Measurements from ENCODE around the gene KNDC1.

The KNDC1 gene

GRCh38 chr10:133226251-133226808 lies 66.3 kb downstream of the KNDC1 start:
- H3K36me3 ChIP-seq (ENCODE audit: insufficient read depth, low read length), result no peaks in the 10 kb centered on the region
- no peak overlapping the region for H2AFZ ChIP-seq (ENCODE audit: low read length)
- H4K20me1 ChIP-seq (ENCODE audit: insufficient read depth, low read length), result no peaks in the 10 kb centered on the region
- no peak overlapping the region for H3K4me2 ChIP-seq (ENCODE audit: low read length)
- H3K27ac ChIP-seq (ENCODE audit: low read depth, low read length, poor library complexity, severe bottlenecking), result no peak overlapping the region
- H3K4me3 ChIP-seq (ENCODE audit: low read depth, low read length, poor library complexity, severe bottlenecking), result no peak overlapping the region
- H3K9ac ChIP-seq (ENCODE audit: low read length), result no peak overlapping the region
- no peaks in the 10 kb centered on the region for H3F3A ChIP-seq (ENCODE audit: insufficient read depth, low read length)
- TF ChIP-seq, protein P1, sequence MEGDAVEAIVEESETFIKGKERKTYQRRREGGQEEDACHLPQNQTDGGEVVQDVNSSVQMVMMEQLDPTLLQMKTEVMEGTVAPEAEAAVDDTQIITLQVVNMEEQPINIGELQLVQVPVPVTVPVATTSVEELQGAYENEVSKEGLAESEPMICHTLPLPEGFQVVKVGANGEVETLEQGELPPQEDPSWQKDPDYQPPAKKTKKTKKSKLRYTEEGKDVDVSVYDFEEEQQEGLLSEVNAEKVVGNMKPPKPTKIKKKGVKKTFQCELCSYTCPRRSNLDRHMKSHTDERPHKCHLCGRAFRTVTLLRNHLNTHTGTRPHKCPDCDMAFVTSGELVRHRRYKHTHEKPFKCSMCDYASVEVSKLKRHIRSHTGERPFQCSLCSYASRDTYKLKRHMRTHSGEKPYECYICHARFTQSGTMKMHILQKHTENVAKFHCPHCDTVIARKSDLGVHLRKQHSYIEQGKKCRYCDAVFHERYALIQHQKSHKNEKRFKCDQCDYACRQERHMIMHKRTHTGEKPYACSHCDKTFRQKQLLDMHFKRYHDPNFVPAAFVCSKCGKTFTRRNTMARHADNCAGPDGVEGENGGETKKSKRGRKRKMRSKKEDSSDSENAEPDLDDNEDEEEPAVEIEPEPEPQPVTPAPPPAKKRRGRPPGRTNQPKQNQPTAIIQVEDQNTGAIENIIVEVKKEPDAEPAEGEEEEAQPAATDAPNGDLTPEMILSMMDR (IDR thresholded peaks at IDR 0.05; ENCODE audit: low read length), result no peak
- TF ChIP-seq EZH2 (IDR thresholded peaks at IDR 0.05; ENCODE audit: borderline replicate concordance, low read length), result no peak
- H3K9me2 ChIP-seq (ENCODE audit: low read depth, low read length), result no peaks in the 10 kb centered on the region
- H3K4me1 ChIP-seq (ENCODE audit: insufficient read depth, low read length, severe bottlenecking), result no peaks in the 10 kb centered on the region
- H3K27me3 ChIP-seq (ENCODE audit: insufficient read depth, low read length), result no peaks in the 10 kb centered on the region
- H3K9me3 ChIP-seq (ENCODE audit: low read length), result no peaks in the 10 kb centered on the region
- H3K79me2 ChIP-seq (ENCODE audit: insufficient read depth, low read length), result no peaks in the 10 kb centered on the region

DNA sequence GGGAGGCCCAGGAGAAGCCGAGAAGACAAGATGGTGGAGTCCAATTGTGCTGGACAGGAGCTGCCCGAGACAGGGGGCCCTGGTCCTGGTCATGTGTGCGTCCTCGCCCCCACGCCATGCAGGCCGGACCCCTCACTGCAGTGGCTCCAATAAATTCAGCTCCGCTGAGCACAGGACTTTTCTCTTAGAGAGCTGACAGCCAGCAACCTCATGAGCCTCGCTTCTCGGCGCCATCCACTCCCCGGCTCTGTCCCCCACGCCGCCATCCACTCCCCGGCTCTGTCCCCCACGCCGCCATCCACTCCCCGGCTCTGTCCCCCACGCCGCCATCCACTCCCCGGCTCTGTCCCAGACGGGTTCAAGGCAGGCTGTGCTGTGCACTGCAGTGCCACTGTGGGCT lies 67.2 kb downstream of the KNDC1 start:
- H3K4me2 ChIP-seq (ENCODE audit: low read length), result no peak overlapping the region
- H3K9ac ChIP-seq (ENCODE audit: low read length), result no peak overlapping the region
- no peaks in the 10 kb centered on the region for H4K20me1 ChIP-seq (ENCODE audit: insufficient read depth, low read length)
- TF ChIP-seq, protein P1 (IDR thresholded peaks at IDR 0.05; ENCODE audit: low read length), result no peak
- no peak for TF ChIP-seq EZH2 (IDR thresholded peaks at IDR 0.05; ENCODE audit: borderline replicate concordance, low read length)
- no peaks in the 10 kb centered on the region for H3K27me3 ChIP-seq (ENCODE audit: insufficient read depth, low read length)
- H3K79me2 ChIP-seq (ENCODE audit: insufficient read depth, low read length), result no peaks in the 10 kb centered on the region
- H3K4me3 ChIP-seq (ENCODE audit: low read depth, low read length, poor library complexity, severe bottlenecking), result no peak overlapping the region
- H3K9me3 ChIP-seq (ENCODE audit: low read length), result no peaks in the 10 kb centered on the region
- H2AFZ ChIP-seq (ENCODE audit: low read length), result no peak overlapping the region
- H3K4me1 ChIP-seq (ENCODE audit: insufficient read depth, low read length, severe bottlenecking), result no peaks in the 10 kb centered on the region
- H3K36me3 ChIP-seq (ENCODE audit: insufficient read depth, low read length), result no peaks in the 10 kb centered on the region
- no peaks in the 10 kb centered on the region for H3F3A ChIP-seq (ENCODE audit: insufficient read depth, low read length)
- H3K9me2 ChIP-seq (ENCODE audit: low read depth, low read length), result no peaks in the 10 kb centered on the region
- no peak overlapping the region for H3K27ac ChIP-seq (ENCODE audit: low read depth, low read length, poor library complexity, severe bottlenecking)

DNA sequence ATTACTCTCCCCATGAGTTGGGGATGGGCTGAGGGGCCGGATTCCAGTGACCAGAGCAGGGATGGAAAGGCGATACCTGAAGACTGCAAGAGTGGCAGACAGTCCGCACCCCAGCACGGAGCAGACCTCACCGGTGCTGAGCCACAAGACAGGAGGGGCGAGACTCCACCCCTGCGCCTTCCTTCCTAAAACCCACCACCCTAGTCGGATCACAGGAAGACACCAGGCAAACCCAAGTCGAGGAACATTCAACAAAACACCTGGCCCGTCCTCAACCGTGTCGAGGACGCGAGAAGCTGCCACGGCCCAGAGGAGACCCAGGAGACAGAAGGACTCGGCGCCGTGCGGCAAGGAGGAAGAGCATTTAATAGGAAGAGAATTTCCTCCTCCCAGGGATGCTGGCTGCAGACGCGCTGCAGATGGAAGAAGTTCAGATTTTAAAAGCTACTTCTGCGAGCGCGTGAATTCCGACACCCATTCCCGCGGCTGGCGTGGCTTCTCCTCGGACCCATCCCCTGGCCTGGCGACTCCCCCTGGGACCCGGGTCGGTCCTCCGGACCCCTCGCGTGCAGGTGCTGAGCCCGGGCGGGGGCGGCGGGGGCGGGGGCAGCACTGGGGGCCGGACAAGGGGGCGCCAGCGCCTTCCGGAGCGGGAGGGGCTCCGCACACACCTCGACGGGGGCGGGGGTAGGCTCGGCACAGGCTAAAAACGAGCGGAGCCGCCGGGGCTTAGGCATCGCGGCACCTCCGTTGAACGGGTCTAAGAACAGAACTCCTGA lies 69.4 kb downstream of the KNDC1 start:
- no peak overlapping the region for H2AFZ ChIP-seq (ENCODE audit: low read length)
- no peak overlapping the region for H3K4me3 ChIP-seq (ENCODE audit: low read depth, low read length, poor library complexity, severe bottlenecking)
- no peaks in the 10 kb centered on the region for H3K9me2 ChIP-seq (ENCODE audit: low read depth, low read length)
- H3K36me3 ChIP-seq (ENCODE audit: insufficient read depth, low read length), result no peaks in the 10 kb centered on the region
- no peaks in the 10 kb centered on the region for H3K27me3 ChIP-seq (ENCODE audit: insufficient read depth, low read length)
- no peaks in the 10 kb centered on the region for H3F3A ChIP-seq (ENCODE audit: insufficient read depth, low read length)
- no peaks in the 10 kb centered on the region for H3K4me1 ChIP-seq (ENCODE audit: insufficient read depth, low read length, severe bottlenecking)
- no peak for TF ChIP-seq EZH2 (IDR thresholded peaks at IDR 0.05; ENCODE audit: borderline replicate concordance, low read length)
- TF ChIP-seq, protein P1 (IDR thresholded peaks at IDR 0.05; ENCODE audit: low read length), result no peak
- no peak overlapping the region for H3K4me2 ChIP-seq (ENCODE audit: low read length)
- no peak overlapping the region for H3K9ac ChIP-seq (ENCODE audit: low read length)
- no peak overlapping the region for H3K27ac ChIP-seq (ENCODE audit: low read depth, low read length, poor library complexity, severe bottlenecking)
- H4K20me1 ChIP-seq (ENCODE audit: insufficient read depth, low read length), result no peaks in the 10 kb centered on the region
- no peaks in the 10 kb centered on the region for H3K79me2 ChIP-seq (ENCODE audit: insufficient read depth, low read length)
- H3K9me3 ChIP-seq (ENCODE audit: low read length), result no peaks in the 10 kb centered on the region
